Thoracic aorta (tissue), 2 donors: Measurements from ENCODE around the gene PRPSAP1. TPM values are rescaled to one million over a fixed set of nuclear protein-coding genes. Genes with fewer than 3 reads are reported as not detected.

Experiments used
- ATAC-seq: fragments of 150-250 bp; one replicate; pipeline ENCODE4 v1.8.0; 2017; ENCODE audit warnings: low read depth; ENCODE audit not compliant: insufficient number of reproducible peaks, low FRiP score
- DNase-seq: peaks from one replicate; pipeline ENCODE4 v3.0.0-alpha.2; 2020; ENCODE audit warnings: low spot score
- H3K27ac ChIP-seq, 2 donors: fragments of 200-600 bp; sonication (generic); 1 replicate in 1 of 2; 2 replicates in 1 of 2; pipeline ENCODE4 v1.5.1; 2016; ENCODE audit warnings: mild to moderate bottlenecking in 2 of 2, moderate library complexity in 2 of 2
- H3K27me3 ChIP-seq: fragments of 200-600 bp; sonication (generic); replicated peaks from 2 replicates; pipeline ENCODE4 v1.6.0; 2016; ENCODE audit warnings: mild to moderate bottlenecking; ENCODE audit not compliant: insufficient read depth
- H3K36me3 ChIP-seq: fragments of 200-600 bp; sonication (generic); one replicate; pipeline ENCODE4 v1.5.1; 2016
- H3K4me1 ChIP-seq, 2 donors: fragments of 200-600 bp; sonication (generic); 1 replicate in 1 of 2; 2 replicates in 1 of 2; pipeline versions ENCODE4 v1.5.1 to v1.6.0; 2016; ENCODE audit warnings: low read depth in 2 of 2, mild to moderate bottlenecking in 1 of 2; ENCODE audit not compliant: control insufficient read depth in 1 of 2
- H3K4me3 ChIP-seq: fragments of 200-600 bp; sonication (generic); 2 replicates; pipeline ENCODE4 v1.5.1; 2016; ENCODE audit warnings: mild to moderate bottlenecking
- H3K9me3 ChIP-seq: fragments of 200-600 bp; sonication (generic); 2 replicates; pipeline ENCODE4 v1.5.1; 2016
- total RNA-seq, 2 donors: library from RNA; depleted of rRNA; stranded (reverse); fragments of >200 nt; gene quantifications; one replicate each; pipeline versions ENCODE4 v1.1.0 to v1.2.3, GENCODE V29; 2016
- TF ChIP-seq, protein P1 (sequence below): fragments of 200-600 bp; sonication (generic); IDR thresholded peaks from one replicate; pipeline ENCODE4 v1.5.1; 2019; ENCODE audit warnings: antibody characterized with exemption

PRPSAP1 gene
- total RNA-seq, 2 donors from 2014 or later, result 57.8 to 83.9 TPM

DNA sequence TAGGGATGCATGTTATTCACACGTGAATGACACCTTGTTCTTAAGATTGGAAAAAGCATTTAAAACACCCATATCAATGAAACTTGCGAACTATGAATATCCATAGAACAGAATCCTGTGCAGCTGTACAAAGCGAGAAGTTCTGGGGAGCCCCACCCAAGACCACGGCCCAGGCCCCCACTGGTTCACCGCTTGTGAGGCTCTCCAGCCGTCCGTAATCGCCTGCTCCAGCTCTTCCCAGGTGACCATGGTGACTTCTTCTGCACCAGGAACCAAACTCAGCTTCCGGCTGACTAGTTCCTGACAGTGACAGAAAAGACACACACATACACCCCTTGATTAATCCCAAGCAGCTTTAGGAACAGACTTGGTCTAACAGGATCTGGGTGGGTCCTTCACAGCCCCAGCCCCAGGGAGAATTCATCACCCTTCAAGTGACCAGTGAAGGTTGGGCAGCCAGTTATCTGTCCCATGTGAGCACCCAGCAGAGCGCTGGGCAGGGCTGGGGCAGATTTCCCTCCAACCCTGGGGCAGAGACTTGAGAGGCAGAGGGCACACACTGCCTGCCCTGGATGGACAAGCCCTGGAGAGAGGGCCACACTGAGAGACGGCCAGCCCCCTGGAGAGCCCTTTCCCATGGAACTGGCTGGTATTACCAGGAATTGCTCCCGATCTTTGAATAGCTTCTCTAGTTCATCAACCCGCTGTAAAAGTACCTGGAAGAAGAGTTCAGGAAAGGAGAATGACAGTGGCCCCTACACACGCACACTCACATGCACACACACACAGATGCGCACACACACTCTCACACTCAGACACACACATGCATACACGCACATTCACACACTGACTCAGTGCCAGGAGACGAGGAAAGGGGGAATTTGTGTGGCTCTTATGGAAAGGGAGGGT lies 49.2 kb downstream of the PRPSAP1 start:
- no peaks in the 10 kb centered on the region for H3K9me3 ChIP-seq
- TF ChIP-seq, protein P1, sequence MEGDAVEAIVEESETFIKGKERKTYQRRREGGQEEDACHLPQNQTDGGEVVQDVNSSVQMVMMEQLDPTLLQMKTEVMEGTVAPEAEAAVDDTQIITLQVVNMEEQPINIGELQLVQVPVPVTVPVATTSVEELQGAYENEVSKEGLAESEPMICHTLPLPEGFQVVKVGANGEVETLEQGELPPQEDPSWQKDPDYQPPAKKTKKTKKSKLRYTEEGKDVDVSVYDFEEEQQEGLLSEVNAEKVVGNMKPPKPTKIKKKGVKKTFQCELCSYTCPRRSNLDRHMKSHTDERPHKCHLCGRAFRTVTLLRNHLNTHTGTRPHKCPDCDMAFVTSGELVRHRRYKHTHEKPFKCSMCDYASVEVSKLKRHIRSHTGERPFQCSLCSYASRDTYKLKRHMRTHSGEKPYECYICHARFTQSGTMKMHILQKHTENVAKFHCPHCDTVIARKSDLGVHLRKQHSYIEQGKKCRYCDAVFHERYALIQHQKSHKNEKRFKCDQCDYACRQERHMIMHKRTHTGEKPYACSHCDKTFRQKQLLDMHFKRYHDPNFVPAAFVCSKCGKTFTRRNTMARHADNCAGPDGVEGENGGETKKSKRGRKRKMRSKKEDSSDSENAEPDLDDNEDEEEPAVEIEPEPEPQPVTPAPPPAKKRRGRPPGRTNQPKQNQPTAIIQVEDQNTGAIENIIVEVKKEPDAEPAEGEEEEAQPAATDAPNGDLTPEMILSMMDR, result no peak
- H3K27ac ChIP-seq, result no peak overlapping the region
- no peaks in the 10 kb centered on the region for H3K27me3 ChIP-seq
- no peaks in the 10 kb centered on the region for H3K4me1 ChIP-seq
- H3K36me3 ChIP-seq, result peaks cover 2% of the 10 kb centered on the region
- DNase-seq, result no peak
- H3K4me3 ChIP-seq, result no peak overlapping the region
- ATAC-seq, result no peak

DNA sequence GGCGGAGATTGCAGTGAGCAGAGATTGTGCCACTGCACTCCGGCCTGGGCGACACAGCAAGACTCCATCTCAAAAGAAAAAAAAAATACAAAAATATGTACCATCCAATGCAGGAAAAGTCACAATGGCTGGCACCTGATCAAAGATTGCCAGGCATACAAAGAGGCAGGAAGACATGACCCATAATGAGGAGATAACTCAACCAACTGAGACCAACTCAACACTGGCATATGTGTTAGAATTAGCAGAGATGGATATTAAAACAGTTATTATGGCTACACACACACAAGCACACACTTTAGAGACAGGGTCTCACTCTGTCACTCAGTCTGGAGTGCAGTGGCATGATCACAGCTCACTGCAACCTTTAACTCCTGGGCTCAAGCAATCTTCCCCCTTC lies 56.3 kb downstream of the PRPSAP1 start:
- ATAC-seq (no peak), DNase-seq (no peak)
- Histone ChIP-seq H3K36me3 (peaks cover 6% of the 10 kb centered on the region), H3K27me3 (no peaks in the 10 kb centered on the region), H3K4me3 (no peak overlapping the region), H3K4me1 (no peaks in the 10 kb centered on the region), H3K27ac (no peak overlapping the region), H3K9me3 (no peaks in the 10 kb centered on the region)
- TF ChIP-seq, protein P1, result no peak

DNA sequence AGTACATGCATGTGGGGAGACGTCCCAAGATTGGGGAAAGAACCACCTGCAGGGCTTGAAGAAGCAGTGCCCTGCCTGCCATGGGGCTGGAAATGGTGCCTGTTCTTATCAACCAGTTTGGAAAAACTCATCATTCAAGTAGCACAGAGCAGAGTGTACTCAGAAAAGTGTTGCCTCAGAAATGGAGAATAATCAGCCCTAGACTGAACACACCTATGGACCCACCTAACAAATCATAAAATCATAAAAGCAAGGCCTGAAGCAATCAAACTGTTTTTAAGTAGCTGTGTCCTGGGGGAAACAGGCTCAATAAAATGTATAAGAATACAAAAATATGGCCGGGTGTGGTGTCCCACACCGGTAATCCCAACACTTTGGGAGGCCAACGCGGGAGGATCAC lies 56.8 kb downstream of the PRPSAP1 start:
- Histone ChIP-seq H3K4me1 (no peaks in the 10 kb centered on the region), H3K4me3 (no peak overlapping the region), H3K27ac (no peak overlapping the region), H3K9me3 (no peaks in the 10 kb centered on the region), H3K36me3 (peaks cover 6% of the 10 kb centered on the region), H3K27me3 (no peaks in the 10 kb centered on the region)
- ATAC-seq, result no peak
- no peak for DNase-seq
- TF ChIP-seq, protein P1, result no peak

DNA sequence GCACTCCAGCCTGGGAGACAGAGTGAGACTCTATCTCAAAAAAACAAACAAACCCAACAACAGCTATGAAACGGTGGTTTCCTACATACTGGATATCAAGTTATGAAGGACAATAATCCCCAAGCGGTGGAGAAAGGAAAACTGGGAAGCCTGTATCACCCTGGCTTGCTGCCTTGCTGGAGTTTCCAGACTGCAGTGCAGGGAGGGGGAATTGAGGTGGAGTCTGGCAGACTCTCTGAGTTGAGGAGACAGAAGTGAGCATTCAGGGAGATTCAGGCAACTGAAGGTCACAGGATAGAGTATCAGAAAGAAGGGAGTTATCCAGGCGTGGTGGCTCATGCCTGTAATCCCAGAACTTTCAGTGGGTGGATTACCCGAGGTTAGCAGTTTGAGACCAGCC lies 57.5 kb downstream of the PRPSAP1 start:
- no peak overlapping the region for H3K27ac ChIP-seq

DNA sequence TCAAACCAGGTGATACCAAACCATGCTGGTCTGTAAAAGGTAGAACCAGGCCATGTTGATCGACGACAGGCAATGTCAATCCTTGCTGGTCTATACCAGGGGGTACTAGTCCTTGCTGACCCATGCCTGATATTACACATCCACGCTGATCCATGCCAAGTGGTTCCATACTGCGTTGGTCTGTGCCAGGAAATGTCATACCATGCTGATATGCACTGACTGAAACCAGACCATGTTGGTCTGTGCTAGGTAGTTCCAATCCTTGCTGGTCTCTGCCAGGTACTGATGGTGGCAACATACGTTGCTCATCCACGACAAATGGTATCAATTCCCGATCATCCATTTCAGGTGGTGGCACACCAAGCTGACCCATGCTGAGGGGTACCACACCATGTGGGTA lies 60.6 kb downstream of the PRPSAP1 start:
- ATAC-seq, result no peak
- no peaks in the 10 kb centered on the region for H3K4me1 ChIP-seq
- H3K4me3 ChIP-seq, result no peak overlapping the region

More for the DNA sequence above, 57.5 kb downstream of the PRPSAP1 start:
- no peaks in the 10 kb centered on the region for H3K27me3 ChIP-seq
- no peak for ATAC-seq
- peaks cover 8% of the 10 kb centered on the region for H3K36me3 ChIP-seq
- no peaks in the 10 kb centered on the region for H3K9me3 ChIP-seq
- H3K4me1 ChIP-seq, result no peaks in the 10 kb centered on the region
- no peak overlapping the region for H3K4me3 ChIP-seq
- DNase-seq, result no peak
- TF ChIP-seq, protein P1, result no peak

More for the DNA sequence above, 60.6 kb downstream of the PRPSAP1 start:
- TF ChIP-seq, protein P1, result no peak
- Histone ChIP-seq H3K36me3 (peaks cover 14% of the 10 kb centered on the region), H3K9me3 (no peaks in the 10 kb centered on the region), H3K27me3 (no peaks in the 10 kb centered on the region), H3K27ac (no peak overlapping the region)
- DNase-seq, result no peak
